H9 (cell line): ENCODE measurements around the gene LIN54. TPM values are rescaled to one million over a fixed set of nuclear protein-coding genes. Genes with fewer than 3 reads are reported as not detected.

ENCODE experiments used
- DNase-seq: peaks from one replicate; pipeline ENCODE4 v3.0.0-alpha.2; 2017
- H2AFZ ChIP-seq: one replicate; pipeline ENCODE4 v1.6.1; 2013; ENCODE audit warnings: mild to moderate bottlenecking, low read length, control low read depth, moderate library complexity
- H2AK5ac ChIP-seq: 2 replicates; pipeline ENCODE4 v1.6.1; 2013; ENCODE audit warnings: low read length, control low read depth, mixed read lengths; ENCODE audit not compliant: insufficient read length
- H2BK120ac ChIP-seq: one replicate; pipeline ENCODE4 v1.6.1; 2013; ENCODE audit warnings: low read depth, mild to moderate bottlenecking, low read length, control low read depth, inconsistent platforms; ENCODE audit not compliant: poor library complexity, severe bottlenecking
- H2BK12ac ChIP-seq: 2 replicates; pipeline ENCODE4 v1.6.1; 2013; ENCODE audit warnings: low read length, control low read depth, mixed read lengths, low read depth; ENCODE audit not compliant: insufficient read length
- H2BK15ac ChIP-seq: 2 replicates; pipeline ENCODE4 v1.6.1; 2013; ENCODE audit warnings: low read depth, low read length, control low read depth
- H2BK20ac ChIP-seq: one replicate; pipeline ENCODE4 v1.6.1; 2013; ENCODE audit warnings: low read depth, mild to moderate bottlenecking, low read length, control low read depth, inconsistent platforms; ENCODE audit not compliant: poor library complexity, severe bottlenecking
- H2BK5ac ChIP-seq: 2 replicates; pipeline ENCODE4 v1.6.1; 2013; ENCODE audit warnings: low read length, control low read depth, mixed read lengths; ENCODE audit not compliant: insufficient read length
- H3K14ac ChIP-seq: 2 replicates; pipeline ENCODE4 v1.6.1; 2013; ENCODE audit warnings: low read length, control low read depth; ENCODE audit not compliant: insufficient read depth
- H3K18ac ChIP-seq: 2 replicates; pipeline ENCODE4 v1.6.1; 2013; ENCODE audit warnings: low read depth, mild to moderate bottlenecking, mixed read lengths, low read length, control low read depth; ENCODE audit not compliant: insufficient read length
- H3K23ac ChIP-seq: 2 replicates; pipeline ENCODE4 v1.6.1; 2013; ENCODE audit warnings: low read length, control low read depth, mixed read lengths, low read depth; ENCODE audit not compliant: insufficient read length
- H3K23me2 ChIP-seq: 2 replicates; pipeline ENCODE4 v1.6.1; 2013; ENCODE audit warnings: low read depth, mild to moderate bottlenecking, mixed read lengths, low read length, control low read depth; ENCODE audit not compliant: insufficient read length, poor library complexity, severe bottlenecking
- H3K27ac ChIP-seq: 2 replicates; pipeline ENCODE4 v1.5.1; 2013; ENCODE audit warnings: low read length, control low read depth, mixed read lengths, low read depth; ENCODE audit not compliant: insufficient read length
- H3K27me3 ChIP-seq: 2 replicates; pipeline ENCODE4 v1.6.1; 2013; ENCODE audit warnings: low read length, control low read depth, inconsistent platforms; ENCODE audit not compliant: insufficient read depth
- H3K4ac ChIP-seq: 2 replicates; pipeline ENCODE4 v1.6.1; 2013; ENCODE audit warnings: low read depth, mild to moderate bottlenecking, control low read depth, inconsistent platforms, low read length, moderate library complexity
- H3K4me1 ChIP-seq: 2 replicates; pipeline ENCODE4 v1.6.1; 2013; ENCODE audit warnings: low read length, control low read depth, inconsistent platforms; ENCODE audit not compliant: insufficient read depth
- H3K4me2 ChIP-seq: 2 replicates; pipeline ENCODE4 v1.6.1; 2013; ENCODE audit warnings: low read length, control low read depth, mixed read lengths; ENCODE audit not compliant: insufficient read length, insufficient read depth
- H3K56ac ChIP-seq: 2 replicates; pipeline ENCODE4 v1.6.1; 2013; ENCODE audit warnings: low read depth, mild to moderate bottlenecking, mixed read lengths, low read length, control low read depth; ENCODE audit not compliant: insufficient read length
- H3K79me1 ChIP-seq: 2 replicates; pipeline ENCODE4 v1.6.1; 2013; ENCODE audit warnings: low read depth, mild to moderate bottlenecking, moderate library complexity, low read length, control low read depth, inconsistent platforms; ENCODE audit not compliant: insufficient read depth, poor library complexity, severe bottlenecking
- H3K79me2 ChIP-seq: 2 replicates; pipeline ENCODE4 v1.6.1; 2013; ENCODE audit warnings: low read length, control low read depth, inconsistent platforms; ENCODE audit not compliant: insufficient read depth
- H3K9ac ChIP-seq: 2 replicates; pipeline ENCODE4 v1.6.1; 2013; ENCODE audit warnings: low read length, control low read depth, mixed read lengths; ENCODE audit not compliant: insufficient read length; ENCODE audit errors: extremely low read depth
- H3K9me3 ChIP-seq: one replicate; pipeline ENCODE4 v1.6.1; 2013; ENCODE audit warnings: low read depth, low read length, inconsistent platforms; ENCODE audit not compliant: control insufficient read depth
- H3T11ph ChIP-seq: one replicate; pipeline ENCODE4 v1.6.1; 2013; ENCODE audit warnings: mild to moderate bottlenecking, low read length, control low read depth, inconsistent platforms
- H4K20me1 ChIP-seq: one replicate; pipeline ENCODE4 v1.6.1; 2013; ENCODE audit not compliant: control insufficient read depth, insufficient read length, insufficient read depth
- H4K5ac ChIP-seq: 2 replicates; pipeline ENCODE4 v1.6.1; 2013; ENCODE audit warnings: low read depth, mild to moderate bottlenecking, mixed read lengths, low read length, control low read depth; ENCODE audit not compliant: insufficient read length
- H4K8ac ChIP-seq: replicated peaks from 2 replicates; pipeline ENCODE4 v1.6.1; 2013; ENCODE audit warnings: low read length, control low read depth, mixed read lengths, low read depth; ENCODE audit not compliant: insufficient read length
- H4K91ac ChIP-seq: 2 replicates; pipeline ENCODE4 v1.6.1; 2013; ENCODE audit warnings: low read depth, mild to moderate bottlenecking, moderate library complexity, mixed read lengths, low read length, control low read depth; ENCODE audit not compliant: insufficient read length
- H3K27ac Mint-ChIP-seq, 3 experiments: 2 replicates in 2 of 3; 3 replicates in 1 of 3; pipeline ENCODE4 v1.8.0; 2020 to 2021; ENCODE audit warnings: mixed read lengths in 3 of 3, mild to moderate bottlenecking in 1 of 3, moderate library complexity in 1 of 3
- H3K27me3 Mint-ChIP-seq: 2 replicates; pipeline ENCODE4 v1.8.0; 2021; ENCODE audit warnings: low read depth, mild to moderate bottlenecking, moderate library complexity, mixed read lengths
- H3K36me3 Mint-ChIP-seq, 3 experiments: 2 replicates in 2 of 3; 3 replicates in 1 of 3; pipeline ENCODE4 v1.8.0; 2020 to 2021; ENCODE audit warnings: low read depth in 3 of 3, mixed read lengths in 3 of 3; ENCODE audit not compliant: insufficient read depth in 1 of 3
- H3K4me1 Mint-ChIP-seq, 2 experiments: 2 replicates each; pipeline ENCODE4 v1.8.0; 2020; ENCODE audit warnings: mixed read lengths in 2 of 2
- H3K4me3 Mint-ChIP-seq, 2 experiments: 2 replicates in 1 of 2; 3 replicates in 1 of 2; pipeline ENCODE4 v1.8.0; 2020 to 2021; ENCODE audit warnings: mild to moderate bottlenecking in 2 of 2, mixed read lengths in 2 of 2, moderate library complexity in 1 of 2
- H3K9me3 Mint-ChIP-seq, 2 experiments: 2 replicates in 1 of 2; 3 replicates in 1 of 2; pipeline ENCODE4 v1.8.0; 2020; ENCODE audit warnings: mild to moderate bottlenecking in 2 of 2, mixed read lengths in 2 of 2, moderate library complexity in 1 of 2
- CTCF ChIP-seq: fragments of 200-600 bp; sonication (generic); conservative IDR thresholded peaks from 3 replicates; pipeline ENCODE4 v1.8.0; 2021; ENCODE audit warnings: antibody characterized with exemption, mild to moderate bottlenecking
- WGBS: extraction: QIAGEN DNeasy Blood & Tissue Kit; methylation state at CpG from one replicate; pipeline ENCODE4 v1.1.7; 2013; ENCODE audit warnings: missing lambda C conversion rate, low lambda C conversion rate, mixed read lengths; ENCODE audit not compliant: insufficient read length; ENCODE audit errors: extremely low coverage; 5-methylcytosine and 5-hydroxymethylcytosine counted together
- total RNA-seq: library from RNA; stranded (reverse); gene quantifications from 2 replicates; pipeline ENCODE4 v1.2.1, GENCODE V29; 2021

Gene LIN54
- total RNA-seq, 1 experiment from 2014 or later, result 16.3 TPM

DNA sequence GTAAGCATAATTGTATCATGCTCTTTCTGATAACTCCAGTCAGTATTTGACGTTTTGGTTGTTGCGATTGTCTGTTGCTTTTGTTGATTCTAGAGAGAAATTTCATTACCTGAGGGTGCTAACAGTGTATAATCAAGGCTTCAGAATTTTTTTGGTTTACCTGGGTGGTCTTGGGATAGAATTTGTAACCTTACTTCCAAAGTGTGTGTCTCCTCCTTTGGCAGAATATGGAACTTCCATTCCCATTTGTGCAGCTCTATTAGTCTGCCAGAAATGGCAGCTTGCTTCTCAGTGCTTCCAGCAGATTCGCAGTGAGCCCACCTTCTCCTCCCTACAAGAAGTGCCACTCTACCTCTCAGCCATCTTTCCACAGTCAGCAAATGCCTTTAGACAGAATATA lies 29.6 kb upstream of the LIN54 start:
- no peaks in the 10 kb centered on the region for H3K27me3 Mint-ChIP-seq
- WGBS, result no CpG with 5 or more reads among the region's 3 CpGs

More for the DNA sequence above, 29.6 kb upstream of the LIN54 start:
- Histone ChIP-seq H3K79me2 (peaks cover 5% of the 10 kb centered on the region; the same call in 1 of the 2 replicates), H4K8ac (no peak overlapping the region), H2AFZ (no peak overlapping the region), H2BK120ac (no peak overlapping the region), H3K56ac (no peak overlapping the region), H3K79me1 (peaks cover 3% of the 10 kb centered on the region), H2BK15ac (no peak overlapping the region), H3K14ac (no peak overlapping the region), H3K9ac (no peak overlapping the region), H3K23ac (no peak overlapping the region), H3K27me3 (no peaks in the 10 kb centered on the region), H4K20me1 (no peaks in the 10 kb centered on the region), H4K5ac (no peak overlapping the region), H3K4me2 (no peak overlapping the region), H4K91ac (no peak overlapping the region), H2BK20ac (no peak overlapping the region), H3K27ac (no peak overlapping the region), H3K23me2 (peaks cover 6% of the 10 kb centered on the region), H3K18ac (no peak overlapping the region), H3K4ac (no peak overlapping the region), H3T11ph (no peak overlapping the region), H2AK5ac (no peak overlapping the region), H2BK5ac (no peak overlapping the region), H3K9me3 (no peaks in the 10 kb centered on the region), H3K4me1 (no peaks in the 10 kb centered on the region; the same call in 1 of the 2 replicates), H2BK12ac (no peak overlapping the region)
- peak; percentile 33; the same call in 2 of the 3 replicates for TF ChIP-seq CTCF
- H3K27ac Mint-ChIP-seq, result peak overlapping the region in 1 of 3 experiments; percentile 10; a peak in 1 of 7 replicates
- H3K4me1 Mint-ChIP-seq, result peaks cover 7 to 8% of the 10 kb centered on the region in 2 experiments
- H3K9me3 Mint-ChIP-seq, result no peaks in the 10 kb centered on the region
- peaks cover 0 to 3% (median 0%) of the 10 kb centered on the region in 3 experiments; a peak in 4 of 7 replicates for H3K36me3 Mint-ChIP-seq
- DNase-seq, result no peak
- H3K4me3 Mint-ChIP-seq, result no peak overlapping the region
